GM12864 (cell line): ENCODE data around the gene ADAM22.
"Not testable (repeated sequence)": the region's sequence is repeated elsewhere in the genome, so short reads cannot be mapped to it uniquely, and the experiment has no call there.

Experiments
- DNase-seq: peaks from one replicate; pipeline ENCODE4 v3.0.0-alpha.2; 2011; ENCODE audit warnings: low read depth
- H3K4me3 ChIP-seq: 2 replicates; pipeline ENCODE4 v1.5.1; 2011; ENCODE audit warnings: mild to moderate bottlenecking, low read depth, low read length, control low read depth
- TF ChIP-seq, protein P1 (sequence below): IDR thresholded peaks from 2 replicates; pipeline ENCODE4 v1.5.1; 2011; ENCODE audit warnings: low read depth, mild to moderate bottlenecking, moderate library complexity, low read length, control low read depth, inconsistent platforms; ENCODE audit errors: missing control alignments

The ADAM22 gene

DNA sequence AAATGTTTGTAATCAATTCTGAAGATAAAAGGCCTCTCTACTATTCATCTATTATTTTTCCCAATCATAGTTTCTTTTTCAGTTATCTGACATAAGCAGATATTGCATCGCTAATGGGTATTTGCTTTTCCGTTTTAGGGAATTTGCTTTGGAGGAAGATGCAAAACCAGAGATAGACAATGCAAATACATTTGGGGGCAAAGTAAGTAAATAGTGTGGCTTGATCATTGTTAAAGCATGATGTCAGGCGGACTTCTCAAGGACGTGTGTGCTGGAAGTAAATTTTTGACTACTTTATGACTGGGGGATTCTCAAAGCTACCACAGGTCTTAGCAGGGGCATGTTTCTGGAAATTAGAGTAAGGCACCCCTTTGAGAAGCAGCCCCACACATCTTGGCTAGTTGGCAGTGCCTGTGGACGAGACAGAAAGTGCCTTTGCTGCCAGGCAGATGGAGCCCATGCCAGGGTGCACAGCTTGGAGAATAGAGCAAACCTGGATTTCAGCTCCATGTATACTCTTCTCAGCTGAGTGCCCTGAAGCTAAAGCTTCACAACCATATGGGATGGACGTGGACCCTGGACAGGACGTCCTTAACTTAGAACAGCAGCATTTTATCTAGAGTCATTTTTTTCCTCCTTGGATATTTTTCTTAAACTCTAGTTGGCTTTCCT lies 217.2 kb downstream of the ADAM22 start:
- TF ChIP-seq, protein P1, sequence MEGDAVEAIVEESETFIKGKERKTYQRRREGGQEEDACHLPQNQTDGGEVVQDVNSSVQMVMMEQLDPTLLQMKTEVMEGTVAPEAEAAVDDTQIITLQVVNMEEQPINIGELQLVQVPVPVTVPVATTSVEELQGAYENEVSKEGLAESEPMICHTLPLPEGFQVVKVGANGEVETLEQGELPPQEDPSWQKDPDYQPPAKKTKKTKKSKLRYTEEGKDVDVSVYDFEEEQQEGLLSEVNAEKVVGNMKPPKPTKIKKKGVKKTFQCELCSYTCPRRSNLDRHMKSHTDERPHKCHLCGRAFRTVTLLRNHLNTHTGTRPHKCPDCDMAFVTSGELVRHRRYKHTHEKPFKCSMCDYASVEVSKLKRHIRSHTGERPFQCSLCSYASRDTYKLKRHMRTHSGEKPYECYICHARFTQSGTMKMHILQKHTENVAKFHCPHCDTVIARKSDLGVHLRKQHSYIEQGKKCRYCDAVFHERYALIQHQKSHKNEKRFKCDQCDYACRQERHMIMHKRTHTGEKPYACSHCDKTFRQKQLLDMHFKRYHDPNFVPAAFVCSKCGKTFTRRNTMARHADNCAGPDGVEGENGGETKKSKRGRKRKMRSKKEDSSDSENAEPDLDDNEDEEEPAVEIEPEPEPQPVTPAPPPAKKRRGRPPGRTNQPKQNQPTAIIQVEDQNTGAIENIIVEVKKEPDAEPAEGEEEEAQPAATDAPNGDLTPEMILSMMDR = no peak
- DNase-seq = no peak

GRCh38 chr7:88153378-88153777 lies 219.3 kb downstream of the ADAM22 start:
- TF ChIP-seq, protein P1 = no peak

More for the DNA sequence above, 217.2 kb downstream of the ADAM22 start:
- H3K4me3 ChIP-seq = no peak overlapping the region

DNA sequence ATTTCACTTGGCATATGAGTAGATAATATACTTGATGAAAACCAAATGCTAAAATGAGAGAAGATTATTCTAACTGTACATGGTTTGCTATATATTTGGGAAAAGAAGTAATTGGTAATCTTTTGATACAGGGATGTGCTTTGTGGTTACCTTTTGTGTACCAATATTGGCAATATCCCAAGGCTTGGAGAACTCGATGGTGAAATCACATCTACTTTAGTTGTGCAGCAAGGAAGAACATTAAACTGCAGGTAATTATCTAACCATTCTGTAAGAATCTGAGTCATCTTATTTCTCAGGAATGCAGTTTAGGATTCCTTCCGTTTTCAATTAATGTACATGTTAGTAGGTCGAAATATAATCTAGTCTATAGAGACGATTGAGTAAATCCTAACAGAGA lies 221.7 kb downstream of the ADAM22 start:
- TF ChIP-seq, protein P1 = no peak
- no peak for DNase-seq
- no peak overlapping the region for H3K4me3 ChIP-seq

More at GRCh38 chr7:88153378-88153777, 219.3 kb downstream of the ADAM22 start:
- no peak overlapping the region for H3K4me3 ChIP-seq
- DNase-seq = no peak

DNA sequence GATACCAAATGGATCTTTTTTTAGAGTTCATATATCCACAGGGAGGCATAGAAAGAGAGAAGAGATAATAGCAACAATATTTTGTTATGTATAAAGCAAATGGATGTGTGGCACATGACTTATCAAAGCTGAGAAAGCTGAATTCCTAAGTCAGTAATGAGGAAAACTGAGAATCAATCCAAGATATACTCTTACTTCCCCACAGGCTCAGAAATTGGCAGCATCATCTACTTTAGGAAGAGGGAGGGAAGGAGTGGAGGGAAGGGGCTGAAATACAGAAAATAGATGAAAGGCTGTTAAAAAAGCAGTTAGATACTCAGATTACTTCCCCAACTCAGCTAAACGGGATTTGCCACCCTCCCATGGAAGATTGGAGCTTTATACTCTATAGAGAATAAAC lies 222.3 kb downstream of the ADAM22 start:
- TF ChIP-seq, protein P1 = no peak
- H3K4me3 ChIP-seq = no peak overlapping the region
- DNase-seq = no peak

- H3K4me3 ChIP-seq, DNase-seq: not testable (repeated sequence)
Measured at GRCh38 chr7:88159741-88160140, 225.7 kb downstream of the ADAM22 start.

DNA sequence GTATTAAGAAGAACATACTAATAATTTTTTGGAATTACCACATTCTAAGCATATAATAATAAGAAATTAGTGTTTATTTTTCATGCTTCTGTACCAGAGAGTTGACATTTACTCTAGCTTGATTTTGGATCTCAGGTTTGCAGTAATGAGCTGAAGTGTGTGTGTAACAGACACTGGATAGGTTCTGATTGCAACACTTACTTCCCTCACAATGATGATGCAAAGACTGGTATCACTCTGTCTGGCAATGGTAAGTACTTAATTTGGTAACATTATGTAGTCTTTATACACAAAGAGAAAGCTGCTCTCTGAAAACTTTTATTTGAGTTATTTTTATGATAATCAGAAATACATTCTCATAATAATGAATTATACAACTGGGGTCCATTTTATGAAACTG lies 231.6 kb downstream of the ADAM22 start:
- TF ChIP-seq, protein P1 = no peak
- DNase-seq = no peak

GRCh38 chr7:88167223-88167622 lies 233.2 kb downstream of the ADAM22 start:
- no peak overlapping the region for H3K4me3 ChIP-seq
- DNase-seq = no peak
- TF ChIP-seq, protein P1 = no peak

More for the DNA sequence above, 231.6 kb downstream of the ADAM22 start:
- H3K4me3 ChIP-seq = no peak overlapping the region
